ENCODE measurements around the gene KLHL33.
"Not testable (repeated sequence)": the region's sequence is repeated elsewhere in the genome, so short reads cannot be mapped to it uniquely, and the experiment has no call there.

KLHL33 gene

GRCh38 chr14:20452831-20453230, 16.9 kb upstream of the KLHL33 start:
- DNase-seq: not testable (repeated sequence)

GRCh38 chr14:20446889-20447288, 10.9 kb upstream of the KLHL33 start:
- no peak for DNase-seq

- not testable (repeated sequence) for DNase-seq
Observed at GRCh38 chr14:20443650-20444049, 7.7 kb upstream of the KLHL33 start.

- no peak for DNase-seq
Observed at GRCh38 chr14:20441461-20441860, 5.5 kb upstream of the KLHL33 start.

GRCh38 chr14:20440882-20441281, 4.9 kb upstream of the KLHL33 start:
- DNase-seq: no peak

- no peak for DNase-seq
Observed at GRCh38 chr14:20440465-20440864, 4.5 kb upstream of the KLHL33 start.

GRCh38 chr14:20438664-20439063, 2.7 kb upstream of the KLHL33 start:
- no peak for DNase-seq

- DNase-seq: no peak
Observed at GRCh38 chr14:20436363-20436755, 393 bp upstream of the KLHL33 start.

- no peak for DNase-seq
Observed at GRCh38 chr14:20434701-20435581, 1.0 kb downstream of the KLHL33 start.

GRCh38 chr14:20429801-20430669, 5.9 kb downstream of the KLHL33 start:
- no peak for DNase-seq

- no peak for DNase-seq
Observed at GRCh38 chr14:20428802-20429201, 7.2 kb downstream of the KLHL33 start.

GRCh38 chr14:20428010-20428365, 8.0 kb downstream of the KLHL33 start:
- DNase-seq: no peak

- no peak for DNase-seq
Observed at GRCh38 chr14:20427231-20428009, 8.5 kb downstream of the KLHL33 start.

GRCh38 chr14:20424851-20425250, 11.1 kb downstream of the KLHL33 start:
- DNase-seq: no peak

GRCh38 chr14:20422886-20423285, 13.1 kb downstream of the KLHL33 start:
- DNase-seq: no peak

- DNase-seq: no peak
Observed at GRCh38 chr14:20421267-20421666, 14.7 kb downstream of the KLHL33 start.

- DNase-seq: no peak
Observed at GRCh38 chr14:20419419-20419818, 16.5 kb downstream of the KLHL33 start.

GRCh38 chr14:20418501-20418909, 17.5 kb downstream of the KLHL33 start:
- no peak for DNase-seq

- DNase-seq: peak; percentile 70
Observed at GRCh38 chr14:20417250-20418186, 18.4 kb downstream of the KLHL33 start.

- DNase-seq: no peak
Observed at GRCh38 chr14:20416223-20416622, 19.7 kb downstream of the KLHL33 start.

- no peak for DNase-seq
Observed at GRCh38 chr14:20415782-20416206, 20.2 kb downstream of the KLHL33 start.

- no peak for DNase-seq
Observed at GRCh38 chr14:20413744-20414082, 22.3 kb downstream of the KLHL33 start.
